ENCODE data around the gene SCUBE2.

The SCUBE2 gene

DNA sequence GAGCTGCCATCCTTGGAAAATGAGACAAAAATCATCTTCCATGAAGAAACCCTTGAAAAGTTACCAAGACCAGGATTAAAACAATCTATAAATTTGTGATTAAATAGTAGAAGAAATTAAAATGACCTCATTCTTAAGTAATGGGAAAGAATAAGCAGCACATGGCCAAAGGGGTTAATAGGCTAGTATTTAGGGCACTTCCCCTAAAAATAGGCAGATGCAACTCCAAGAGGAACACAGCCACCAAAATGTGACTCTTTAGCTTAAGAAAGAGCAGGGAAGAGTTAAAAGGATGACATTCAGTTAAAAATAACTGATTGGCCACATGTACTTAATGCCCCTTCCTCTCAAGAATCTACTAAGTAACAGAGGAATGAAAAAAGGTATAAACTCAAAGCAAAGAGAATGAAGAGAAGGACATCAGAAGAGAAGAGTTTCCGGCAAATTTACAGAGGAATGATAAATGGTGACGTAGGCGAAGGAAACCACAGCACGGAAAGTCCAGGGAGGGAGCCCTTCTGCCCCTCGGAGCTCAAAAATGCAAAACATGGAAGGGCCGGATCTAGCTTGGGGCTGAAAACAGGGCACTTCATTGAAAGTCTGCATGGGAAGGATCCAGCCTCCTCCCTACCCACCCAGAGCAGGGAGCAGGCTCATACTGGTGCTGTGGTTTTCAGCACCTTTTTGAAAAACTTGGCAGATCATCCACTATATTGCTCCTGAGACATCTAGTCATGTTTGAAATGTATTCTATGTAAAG lies 17.8 kb downstream of the SCUBE2 start:
- no peak for DNase-seq

DNA sequence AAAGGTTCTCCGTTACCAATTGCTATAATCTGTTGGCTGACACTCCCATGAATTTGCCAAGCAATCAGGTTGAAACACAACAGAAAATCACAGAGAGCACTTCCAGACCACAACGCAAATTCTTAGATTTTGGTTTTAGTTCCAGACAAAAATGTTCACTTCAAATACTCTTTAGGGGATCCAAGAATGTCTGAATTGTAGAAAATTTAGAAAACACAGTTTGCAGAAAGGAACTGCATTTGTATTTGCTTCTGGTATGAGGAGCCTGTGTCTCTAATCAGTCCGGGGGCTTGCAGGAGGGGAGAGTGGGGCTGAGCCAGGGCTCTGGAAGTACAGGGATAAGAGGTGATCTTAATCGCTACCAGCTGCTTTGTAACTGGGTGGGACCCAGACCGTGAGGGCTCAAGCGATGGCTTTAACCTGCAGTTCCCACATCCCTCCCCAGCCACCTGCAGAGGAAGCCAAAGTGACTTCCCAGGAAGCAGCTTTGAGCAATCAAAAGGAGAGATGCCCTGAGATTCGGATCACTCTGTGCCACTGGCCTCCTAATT lies 18.7 kb downstream of the SCUBE2 start:
- DNase-seq = no peak

DNA sequence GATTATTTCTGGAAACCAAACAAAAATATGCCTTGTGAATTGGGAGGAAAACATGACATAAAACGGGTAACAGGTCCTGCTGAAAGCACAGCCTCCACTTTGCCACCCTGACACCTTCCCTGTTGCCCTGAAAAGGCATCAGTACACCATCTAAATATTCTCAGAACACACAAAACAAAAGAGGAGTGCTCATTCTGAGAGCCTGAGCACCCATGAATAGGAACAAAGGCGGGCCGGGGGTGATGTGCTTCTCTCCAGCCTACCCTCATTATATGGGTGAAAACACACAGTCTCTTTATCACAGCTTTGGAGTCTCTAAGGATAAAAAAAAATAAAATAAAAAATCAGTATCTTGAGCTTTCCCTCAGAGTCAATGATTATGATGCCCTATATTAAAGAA lies 19.7 kb downstream of the SCUBE2 start:
- DNase-seq = no peak

DNA sequence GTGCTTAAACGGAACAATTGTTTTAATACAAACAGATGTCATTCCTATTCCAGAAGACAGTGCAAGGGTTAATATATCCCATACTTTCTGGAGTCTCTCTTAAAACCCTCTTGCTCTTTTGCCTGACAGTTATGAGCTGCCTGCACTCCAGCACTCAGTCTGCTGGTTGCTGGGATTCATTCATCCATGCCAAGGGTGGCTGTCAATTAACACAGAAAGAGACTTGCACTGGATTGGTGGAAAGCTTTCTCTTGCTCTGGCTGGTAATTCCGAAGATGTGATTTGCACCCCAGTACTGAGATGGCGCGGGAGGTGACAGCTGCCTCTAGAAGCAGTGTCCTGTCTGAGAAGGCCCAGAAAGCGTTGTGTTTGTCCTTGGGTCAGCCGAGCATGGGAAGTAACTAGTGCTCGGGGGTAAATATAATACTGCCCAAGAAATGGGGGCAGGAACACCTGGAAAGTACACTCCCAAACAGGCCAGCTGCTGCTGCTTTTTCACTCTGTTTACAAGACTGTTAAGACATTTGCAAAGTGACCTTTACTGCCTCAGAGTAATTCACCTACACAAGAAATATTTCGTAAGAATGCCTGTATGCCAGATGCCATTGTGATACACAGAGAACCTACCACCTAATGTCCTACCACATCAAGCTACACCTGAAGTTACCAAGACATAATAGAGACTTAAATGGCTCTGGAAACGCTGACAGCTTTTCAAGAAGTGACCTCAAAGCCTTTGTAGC lies 20.5 kb downstream of the SCUBE2 start:
- DNase-seq = no peak

DNA sequence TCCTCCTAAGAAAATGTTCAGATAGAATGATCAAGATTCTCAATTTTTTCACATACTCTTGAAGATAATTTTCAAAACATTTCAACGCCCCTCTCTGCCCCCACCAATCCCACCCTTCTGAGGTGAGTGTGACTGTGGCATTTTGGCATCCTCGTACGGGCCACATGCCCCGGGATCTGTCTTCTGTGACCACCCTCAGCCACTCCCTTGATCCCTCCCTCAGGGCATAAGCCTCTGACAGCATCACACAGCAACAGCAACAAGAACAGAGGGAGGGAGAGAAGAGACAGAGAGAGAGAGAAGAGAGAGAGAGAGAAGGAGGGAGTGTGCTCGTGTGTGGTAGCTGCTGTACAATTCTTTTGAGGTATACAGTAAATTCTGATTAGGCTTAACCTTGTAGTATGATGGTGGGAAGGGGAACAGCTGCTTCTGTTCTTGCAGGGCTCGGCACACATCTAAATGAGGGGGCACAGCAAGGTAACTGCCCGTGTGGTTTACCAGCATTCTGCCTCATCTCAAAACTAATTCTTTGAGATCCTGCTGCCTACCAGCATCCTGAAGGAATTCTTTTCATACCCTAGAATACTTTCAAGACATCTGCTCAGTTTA lies 21.4 kb downstream of the SCUBE2 start:
- no peak for DNase-seq

DNA sequence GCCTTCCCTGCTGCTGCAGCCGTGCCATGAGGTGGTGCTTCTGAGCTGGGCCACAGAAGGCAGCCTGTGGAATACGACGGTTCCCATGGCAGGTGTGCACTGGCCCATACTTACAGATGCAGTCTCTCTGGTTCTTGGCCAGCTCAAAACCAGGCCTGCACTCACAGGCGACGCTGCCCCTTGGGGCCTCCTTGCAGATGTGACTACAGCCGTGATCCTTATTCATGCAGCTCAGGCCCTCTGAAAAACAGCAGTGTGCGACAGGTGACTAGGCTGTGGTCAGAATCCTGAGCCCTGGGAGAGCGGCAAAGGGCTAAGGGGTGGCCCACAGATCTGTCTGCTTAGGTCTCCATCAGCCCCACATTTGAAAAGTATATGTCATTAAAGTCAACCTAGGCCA lies 22.1 kb downstream of the SCUBE2 start:
- no peak for DNase-seq

DNA sequence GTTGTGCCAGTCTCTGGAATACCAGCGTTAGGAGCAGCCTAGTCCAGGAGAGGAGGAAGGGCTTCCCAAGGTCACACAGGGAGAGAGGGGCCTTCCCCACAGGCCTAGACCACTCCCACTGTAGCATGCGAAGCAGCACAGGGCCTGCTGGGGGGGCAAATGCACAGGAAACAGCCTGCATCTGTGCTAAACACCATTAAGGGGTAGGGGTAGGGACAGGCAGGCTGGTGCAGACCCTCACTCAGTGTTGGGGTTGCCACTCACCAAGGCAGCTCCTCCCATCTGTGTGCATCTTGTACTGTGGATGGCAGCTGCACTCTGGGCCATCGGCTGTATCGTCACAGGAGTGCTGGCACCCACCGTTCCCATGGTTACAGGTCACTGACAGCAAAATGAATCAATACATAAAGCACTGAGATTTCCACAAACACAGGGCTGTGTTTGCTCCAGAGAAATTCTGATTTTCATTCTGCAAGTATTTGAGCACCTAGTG lies 24.9 kb downstream of the SCUBE2 start:
- peak in 1 of 14 donors; percentile 7 for DNase-seq

DNA sequence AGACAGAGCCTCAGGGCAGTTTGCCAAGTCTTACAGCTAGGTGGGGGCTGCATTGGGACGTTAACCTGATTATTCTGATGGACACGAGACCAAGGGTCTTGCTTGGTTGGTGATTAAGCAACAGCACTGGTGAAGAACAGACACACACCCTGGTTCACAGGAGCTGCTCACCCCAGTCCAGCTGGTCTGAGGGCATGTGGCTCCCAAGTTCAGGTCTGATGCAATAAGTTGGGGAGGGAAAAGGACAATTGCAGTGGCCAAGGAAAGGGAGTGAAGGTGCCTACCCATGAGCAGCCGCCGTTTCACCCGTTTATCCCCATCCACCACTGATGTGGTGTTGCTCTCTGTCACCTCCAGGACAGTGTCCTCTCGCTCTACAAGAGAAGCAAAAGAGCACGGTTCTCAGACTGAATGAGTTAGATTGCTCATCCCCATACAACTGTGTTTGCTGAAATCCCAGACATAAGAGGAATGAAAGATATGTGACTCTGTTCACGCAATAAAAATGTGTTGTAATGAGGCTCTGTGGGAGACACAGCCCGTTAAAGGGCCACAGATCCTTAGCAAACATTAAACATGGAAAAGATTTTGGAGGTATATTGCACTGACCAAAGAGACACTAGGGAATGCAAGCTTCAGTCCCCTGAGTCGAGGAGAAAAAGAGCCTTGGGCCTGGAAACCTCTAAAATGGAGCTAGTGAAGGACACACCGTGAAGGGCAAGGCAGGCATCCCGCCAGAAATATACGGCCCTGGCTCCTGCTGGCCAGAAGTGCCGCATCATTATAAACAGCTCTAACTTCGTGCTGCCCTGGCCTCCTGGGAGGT lies 25.6 kb downstream of the SCUBE2 start:
- no peak for DNase-seq

DNA sequence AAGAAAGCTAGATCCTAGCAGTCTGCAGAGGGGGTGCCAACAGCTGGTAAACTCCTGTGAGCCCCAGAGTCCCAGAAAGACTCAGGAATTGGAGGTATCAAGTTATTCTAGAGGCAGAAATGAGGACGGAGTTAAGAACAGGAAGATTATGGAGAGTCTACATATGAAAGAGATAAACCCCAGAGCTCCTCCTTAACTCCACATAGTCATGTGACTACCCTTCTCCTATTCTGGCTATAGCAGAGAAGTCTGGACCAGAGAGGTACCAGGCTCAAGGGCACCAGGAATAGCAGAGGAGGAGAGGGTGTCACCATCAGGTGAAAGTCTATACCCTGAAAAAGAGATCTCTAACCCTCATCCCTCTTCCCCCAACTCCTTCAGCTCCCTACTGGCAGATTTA lies 29.6 kb downstream of the SCUBE2 start:
- DNase-seq = no peak

DNA sequence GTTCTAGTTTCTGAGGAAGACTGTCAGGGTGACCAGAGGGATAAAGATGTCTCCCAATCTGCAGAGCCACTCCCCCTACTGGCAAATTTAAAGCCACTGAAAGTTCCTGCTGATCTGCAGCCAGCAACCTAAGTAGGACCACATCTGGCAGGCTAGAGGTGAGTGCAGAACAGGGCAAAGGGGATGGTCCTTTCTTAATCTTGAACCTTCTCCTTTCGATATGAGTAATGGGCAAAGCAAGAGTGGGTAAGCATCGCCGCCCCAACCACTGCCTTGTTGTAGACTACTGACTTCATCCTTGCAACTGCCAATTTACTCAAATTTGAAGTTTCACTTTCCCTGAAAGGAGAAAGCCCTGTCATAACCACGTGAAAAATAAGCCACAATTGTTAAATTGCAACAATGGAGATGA lies 30.7 kb downstream of the SCUBE2 start:
- no peak for DNase-seq

DNA sequence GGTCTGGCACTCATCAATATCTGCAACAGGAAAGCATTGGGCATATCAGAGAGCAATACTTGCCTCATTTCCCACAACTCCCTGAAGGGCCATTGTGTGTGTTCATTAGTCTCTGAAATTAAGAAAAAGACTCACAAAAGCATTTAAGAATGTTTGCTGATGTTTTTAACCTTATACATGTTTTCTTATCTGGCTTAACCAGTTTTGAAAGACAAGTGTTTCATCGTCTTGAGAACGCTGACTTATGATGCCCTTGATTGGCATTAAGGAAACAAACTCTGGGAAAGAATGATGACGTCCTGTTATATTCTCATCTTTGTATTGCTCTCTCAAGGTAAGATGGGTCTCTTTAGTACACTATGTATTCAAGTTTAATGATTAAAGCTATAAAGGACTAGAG lies 32.0 kb downstream of the SCUBE2 start:
- DNase-seq = no peak

DNA sequence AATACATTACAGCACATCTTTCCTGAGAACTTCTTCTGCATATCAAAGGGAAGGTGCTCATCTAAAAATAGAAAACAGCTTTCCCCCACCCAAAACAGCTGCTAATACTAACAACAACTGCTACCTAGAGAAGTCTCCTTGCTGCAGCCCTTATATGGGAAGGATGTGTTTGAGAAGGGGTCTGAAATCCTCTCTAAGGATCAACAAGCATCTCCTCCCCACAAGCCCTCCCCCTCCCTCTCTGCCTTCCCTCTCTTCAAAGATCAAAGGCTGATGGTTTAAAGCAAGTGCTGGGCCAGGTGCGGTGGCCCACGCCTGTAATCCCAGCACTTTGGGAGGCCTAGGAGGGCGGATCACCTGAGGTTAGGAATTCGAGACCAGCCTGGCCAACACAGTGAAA lies 33.5 kb downstream of the SCUBE2 start:
- DNase-seq = no peak

DNA sequence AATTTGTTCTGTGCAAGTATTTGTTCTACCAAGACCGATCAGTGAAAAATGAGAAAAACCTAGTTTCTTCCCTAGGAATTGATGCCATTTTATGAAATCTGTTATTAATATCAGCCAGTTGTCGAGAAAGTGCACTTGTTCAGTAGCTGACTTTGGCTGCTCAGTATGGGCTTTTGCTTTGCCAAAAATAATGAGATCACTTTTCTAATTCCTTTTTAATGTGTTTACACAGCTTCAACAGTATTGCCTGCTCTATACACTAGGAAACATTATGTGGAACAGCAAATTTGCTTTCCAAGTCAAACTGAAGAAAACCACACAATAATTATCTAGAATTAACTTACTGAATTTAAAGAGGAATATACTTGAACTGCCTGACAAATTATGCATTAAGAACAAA lies 34.4 kb downstream of the SCUBE2 start:
- DNase-seq = no peak

DNA sequence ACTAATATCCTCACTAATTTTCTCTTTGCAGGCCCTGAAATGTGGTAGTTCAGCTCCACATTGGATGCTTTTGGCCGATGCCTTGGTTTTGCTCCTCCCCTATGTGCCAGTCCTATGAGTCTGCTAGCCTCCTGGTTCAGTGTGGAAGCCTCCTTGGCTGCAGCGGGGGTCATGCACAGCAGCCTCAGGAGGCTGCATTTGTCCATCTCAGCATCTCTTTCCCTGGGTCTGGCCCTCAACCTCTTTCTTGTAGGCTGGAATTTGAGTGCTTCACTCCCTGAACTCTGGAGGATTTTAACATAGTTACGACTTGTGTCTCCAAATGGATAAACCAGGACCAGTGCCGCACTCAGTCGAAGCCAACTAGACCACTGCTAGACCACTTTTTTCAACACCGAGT lies 34.9 kb downstream of the SCUBE2 start:
- DNase-seq = no peak

DNA sequence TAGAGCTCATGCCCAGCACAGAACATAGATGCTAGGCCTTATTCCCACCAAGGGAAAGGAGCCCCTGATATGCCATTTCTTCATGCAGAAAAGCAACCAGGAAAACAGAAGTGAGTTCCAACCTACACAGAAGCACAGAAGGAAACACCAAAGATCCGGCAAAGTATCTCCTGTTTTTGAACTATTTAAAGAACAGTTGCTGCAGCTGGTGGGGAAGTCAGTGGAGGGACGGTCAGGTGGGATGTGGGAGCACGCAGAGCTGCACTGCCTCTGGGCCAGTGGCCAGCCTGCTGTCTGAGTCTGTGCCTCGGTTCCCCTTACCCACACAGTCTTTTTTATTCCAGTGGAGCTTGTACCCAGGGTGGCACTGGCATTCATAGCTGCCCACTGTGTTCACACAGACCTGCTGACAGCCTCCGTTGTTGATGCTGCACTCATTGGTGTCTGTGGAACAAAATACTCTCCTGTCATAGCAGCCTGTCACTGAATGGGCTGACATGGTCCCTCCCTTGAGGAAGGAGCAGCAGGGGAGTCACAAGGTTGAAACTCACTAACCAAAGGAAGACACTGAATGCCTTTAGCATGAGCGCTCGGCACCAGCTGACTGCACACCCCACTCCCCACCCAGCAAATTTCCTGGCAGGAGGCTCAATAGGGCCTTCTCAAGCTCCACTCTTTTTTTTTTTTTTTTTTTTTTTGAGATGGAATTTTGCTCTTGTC lies 37.9 kb downstream of the SCUBE2 start:
- peak in 3 of 14 donors; percentile 23 to 57 (median 28) for DNase-seq

DNA sequence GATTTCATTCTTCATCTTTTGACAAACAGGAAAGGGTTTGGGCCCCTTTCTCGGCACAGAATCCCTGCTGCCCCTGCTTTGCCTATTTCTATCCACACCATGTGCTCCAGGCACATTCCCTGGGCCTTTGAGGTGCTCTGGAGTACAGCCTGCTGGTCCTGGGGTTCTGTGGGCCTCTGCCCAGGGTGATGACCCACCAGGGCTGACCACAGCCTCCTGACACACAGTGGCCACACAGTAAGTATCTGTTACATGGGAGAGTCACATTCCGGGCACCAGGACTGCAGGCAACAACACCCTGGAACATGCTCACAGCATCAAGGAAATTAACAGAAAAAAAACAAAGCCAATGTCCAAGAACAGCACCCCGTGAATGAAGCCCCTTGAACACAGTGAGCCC lies 39.1 kb downstream of the SCUBE2 start:
- no peak for DNase-seq

DNA sequence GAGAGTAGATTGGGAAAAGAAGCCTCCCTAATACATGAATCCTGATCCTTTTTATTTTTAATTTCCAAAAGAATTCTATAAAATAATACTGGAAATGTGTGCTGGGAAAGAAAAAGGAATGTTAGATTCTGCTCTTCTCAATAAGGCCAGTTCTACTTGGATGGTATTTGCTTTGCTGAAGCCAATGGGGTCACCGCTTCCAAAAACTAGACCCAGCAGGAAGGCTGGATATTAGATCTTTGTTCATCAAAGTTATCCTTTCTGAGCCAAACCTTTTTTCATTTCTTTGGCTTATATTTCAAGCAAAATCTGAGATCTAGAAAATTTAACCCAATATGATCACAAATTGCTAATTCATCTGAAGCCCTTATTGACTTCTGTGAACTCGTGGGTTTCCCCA lies 41.4 kb downstream of the SCUBE2 start:
- no peak for DNase-seq

DNA sequence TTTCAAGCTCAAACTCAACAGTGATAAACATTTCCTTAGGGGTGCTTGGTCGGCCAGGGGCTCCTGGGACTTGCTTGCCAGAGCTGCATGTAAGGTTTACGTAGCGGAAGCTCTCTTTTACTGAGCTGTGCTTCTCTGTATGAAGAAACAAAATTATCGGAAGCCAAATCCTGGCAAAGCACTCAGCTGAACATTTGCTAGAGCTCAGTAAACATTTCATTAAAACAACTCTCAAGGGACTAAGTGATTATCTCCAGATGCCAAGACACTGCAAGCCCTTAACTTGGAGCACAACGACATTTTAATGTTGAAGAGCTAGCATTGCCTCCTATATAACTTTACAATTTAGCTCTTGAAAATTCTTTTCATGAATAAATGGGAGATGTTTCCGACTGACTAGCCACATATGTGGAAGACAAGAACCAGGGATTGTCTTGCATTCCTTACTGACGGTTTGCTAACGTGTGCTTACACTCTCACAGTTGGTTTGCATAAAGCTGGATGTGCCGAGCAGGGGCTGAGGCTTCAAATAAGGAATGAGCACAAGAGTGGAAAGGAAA lies 43.4 kb downstream of the SCUBE2 start:
- peak in 1 of 14 donors; percentile 39 for DNase-seq

DNA sequence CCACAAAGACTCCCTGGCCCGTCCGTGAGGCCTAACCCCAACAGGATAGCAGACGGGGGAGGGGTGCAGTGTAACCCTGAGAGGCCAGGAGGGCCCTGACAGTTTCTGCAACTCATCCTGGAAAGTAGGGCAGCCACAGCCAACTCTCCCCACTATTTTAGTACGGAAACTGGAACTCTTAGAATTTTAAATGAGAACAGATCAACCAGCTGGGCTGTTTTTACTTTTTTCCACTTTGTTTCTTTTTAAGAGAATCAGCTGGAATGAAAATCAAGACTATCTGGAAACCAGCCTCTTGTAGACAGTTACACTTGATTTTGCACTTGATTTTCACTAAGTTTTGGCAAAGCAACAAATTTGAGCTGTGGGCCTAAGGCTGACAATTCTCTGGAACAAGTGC lies 44.9 kb downstream of the SCUBE2 start:
- no peak for DNase-seq

DNA sequence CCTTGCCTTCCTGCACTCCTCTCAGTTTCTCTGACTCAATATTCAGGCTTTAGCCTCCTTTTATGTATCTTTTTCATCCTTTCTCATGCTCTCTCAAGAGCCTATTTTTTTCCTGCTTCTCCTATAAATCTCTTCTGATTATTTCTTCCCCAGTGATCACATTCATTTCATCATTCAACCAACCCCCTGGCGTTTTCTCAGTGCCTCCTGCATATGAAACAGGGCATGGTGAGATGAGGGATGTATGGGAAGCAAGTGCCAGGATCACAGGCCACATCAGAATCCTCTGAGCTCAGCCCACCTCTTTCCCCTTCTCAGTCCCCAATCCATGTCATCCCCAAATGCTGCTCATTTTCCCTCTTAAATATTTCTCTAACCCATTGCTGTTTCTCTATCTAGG lies 48.9 kb downstream of the SCUBE2 start:
- DNase-seq = no peak

DNA sequence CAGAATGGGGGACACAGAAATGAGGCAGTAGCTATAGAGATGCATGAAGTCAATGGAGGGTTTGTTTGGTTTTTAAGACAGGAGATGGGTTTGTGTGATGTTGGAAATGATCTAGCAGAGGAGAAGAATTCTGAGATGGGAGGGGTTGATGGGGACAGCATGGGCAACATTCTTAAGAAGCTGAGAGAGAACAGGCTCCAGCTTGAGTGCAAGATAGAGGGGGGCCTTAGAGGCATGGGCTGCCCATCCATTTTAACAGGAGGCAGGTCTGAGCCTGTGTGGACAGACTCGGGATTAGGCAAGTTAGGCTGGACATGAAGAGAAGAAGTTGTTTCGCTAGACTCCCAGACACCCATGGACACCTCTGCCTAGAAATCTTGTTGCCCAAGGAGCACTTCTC lies 49.7 kb downstream of the SCUBE2 start:
- DNase-seq = no peak

Measured in C1 segment of cervical spinal cord (tissue), 14 donors.